ENCODE data around the gene PLCH1.
"Not testable (repeated sequence)": the region's sequence is repeated elsewhere in the genome, so short reads cannot be mapped to it uniquely, and the experiment has no call there.

PLCH1 gene

GRCh38 chr3:155641956-155642355 lies 102.9 kb downstream of the PLCH1 start:
- DNase-seq = no peak

- DNase-seq = no peak
Observed at GRCh38 chr3:155640098-155640497, 104.8 kb downstream of the PLCH1 start.

DNA sequence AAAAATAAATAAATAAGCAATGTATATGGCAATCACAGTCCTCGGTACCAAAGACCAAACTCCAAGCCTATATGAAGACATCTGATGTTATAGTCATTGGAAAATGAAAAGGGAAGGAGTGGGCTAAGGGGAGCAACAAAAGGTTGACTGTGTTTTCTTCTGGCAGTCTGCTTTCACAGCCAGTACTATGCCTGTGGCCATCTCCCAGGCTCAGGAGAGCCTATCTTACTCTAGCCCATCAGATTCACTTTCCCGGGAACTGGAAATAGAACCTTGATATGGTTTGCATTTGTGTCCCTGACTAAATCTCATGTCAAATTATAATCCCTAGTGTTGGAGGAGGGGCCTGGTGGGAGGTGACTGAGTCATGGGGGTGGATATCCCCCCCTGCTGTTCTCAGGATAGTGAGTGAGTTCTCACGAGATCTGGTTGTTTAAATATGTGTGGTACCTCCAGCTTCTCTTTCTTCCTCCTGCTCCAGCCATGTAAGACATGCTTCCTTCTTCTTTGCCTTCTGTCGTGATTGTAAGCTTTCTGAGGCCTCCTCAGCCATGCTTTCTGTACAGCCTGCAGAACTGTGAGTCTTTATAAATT lies 105.3 kb downstream of the PLCH1 start:
- no peak for DNase-seq

GRCh38 chr3:155638461-155638860 lies 106.4 kb downstream of the PLCH1 start:
- not testable (repeated sequence) for DNase-seq

DNA sequence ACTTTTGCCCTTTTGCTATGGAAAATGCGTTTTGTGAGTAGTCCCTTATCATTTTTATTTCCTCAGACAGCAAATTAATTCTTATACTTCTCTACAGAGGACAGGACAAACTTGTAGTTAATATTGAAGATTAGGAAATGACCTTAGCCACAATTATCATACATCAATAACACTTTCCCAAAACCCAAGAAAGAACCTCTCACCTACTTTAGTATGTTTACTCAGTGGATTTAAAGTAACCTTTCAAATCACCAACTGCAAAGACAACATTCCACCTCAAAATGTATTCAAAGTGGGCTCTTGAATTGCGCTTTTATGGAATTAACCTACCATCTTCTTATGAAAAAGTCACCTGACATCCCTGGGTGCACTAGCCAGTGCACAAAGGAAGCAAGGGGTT lies 107.3 kb downstream of the PLCH1 start:
- no peak for DNase-seq

- no peak for DNase-seq
Observed at GRCh38 chr3:155635056-155635455, 109.8 kb downstream of the PLCH1 start.

DNA sequence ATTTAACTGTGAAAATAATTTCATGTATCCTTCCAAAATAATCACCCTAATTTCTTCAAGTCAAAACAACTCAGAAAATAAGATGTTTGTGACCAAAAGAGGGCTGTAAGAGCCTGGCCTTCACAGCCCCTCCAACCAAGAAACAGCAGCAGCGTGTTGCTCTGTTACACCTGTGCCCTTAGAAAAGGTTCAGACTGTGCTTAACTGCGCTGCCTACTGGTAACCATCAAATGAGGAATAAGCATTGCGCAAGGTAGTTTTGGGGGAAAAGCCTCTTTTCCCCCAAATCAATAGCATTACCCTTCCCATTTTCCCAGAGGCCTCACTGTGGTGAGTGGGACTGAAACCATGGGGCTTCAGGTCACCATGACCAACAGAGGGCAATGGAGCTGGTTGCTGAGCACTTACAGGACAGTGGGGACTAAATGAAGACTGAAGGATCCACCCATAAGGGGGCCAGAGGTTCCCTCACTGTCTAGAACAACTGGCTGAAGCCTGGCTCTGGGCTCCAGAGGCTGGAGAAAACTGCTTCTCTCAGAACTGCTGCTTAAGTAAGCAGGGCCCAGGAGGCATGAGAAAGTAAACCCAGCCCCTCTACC lies 110.7 kb downstream of the PLCH1 start:
- DNase-seq = no peak

DNA sequence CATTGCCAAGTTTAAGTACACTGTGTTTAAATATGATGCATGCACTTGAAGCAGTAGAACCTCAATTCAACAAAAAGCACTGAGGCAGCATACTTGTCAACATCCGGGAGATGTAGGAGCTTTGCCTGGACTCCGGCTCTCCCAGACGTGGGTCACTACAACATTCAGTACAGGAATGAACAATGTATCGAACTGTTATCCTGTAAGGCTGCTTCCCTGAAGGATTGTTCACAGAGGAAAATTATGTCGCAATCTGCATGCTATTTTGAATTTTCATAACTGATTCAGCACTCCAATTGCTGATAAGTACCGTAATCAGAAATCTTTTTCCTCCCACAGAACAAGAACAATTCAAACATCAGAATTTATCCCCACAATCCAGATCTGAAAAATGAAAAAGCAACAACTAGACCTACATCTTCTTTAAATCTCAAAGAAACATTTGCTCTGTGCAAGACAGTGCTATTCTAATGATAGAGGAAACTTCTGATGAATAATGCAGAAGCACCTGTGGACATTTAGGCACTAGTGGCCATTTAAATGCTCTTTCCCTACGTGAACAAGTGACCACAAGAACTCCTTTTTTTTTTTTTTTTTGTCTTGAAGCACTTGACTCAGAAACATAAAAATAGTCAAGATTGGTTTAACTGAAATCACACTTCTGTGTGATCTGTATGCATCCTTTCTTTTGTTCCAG lies 113.4 kb downstream of the PLCH1 start:
- no peak for DNase-seq

GRCh38 chr3:155629556-155629955 lies 115.3 kb downstream of the PLCH1 start:
- no peak for DNase-seq

- no peak for DNase-seq
Observed at GRCh38 chr3:155629056-155629455, 115.8 kb downstream of the PLCH1 start.

DNA sequence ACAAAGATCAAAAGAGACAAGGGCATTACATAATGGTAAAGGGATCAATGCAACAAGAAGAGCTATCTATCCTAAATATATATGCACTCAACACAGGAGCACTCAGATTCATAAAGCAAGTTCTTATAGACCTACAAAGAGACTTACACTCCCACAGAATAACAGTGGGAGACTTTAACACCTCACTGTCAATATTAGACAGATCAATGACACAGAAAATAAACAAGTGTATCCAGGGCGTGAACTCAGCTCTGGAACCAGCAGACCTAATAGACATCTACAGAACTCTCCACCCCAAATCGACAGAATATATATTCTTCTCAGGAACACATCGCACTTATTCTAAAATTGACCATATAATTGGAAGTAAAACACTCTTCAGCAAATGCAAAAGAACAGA lies 122.2 kb downstream of the PLCH1 start:
- DNase-seq = not testable (repeated sequence)

- not testable (repeated sequence) for DNase-seq
Observed at GRCh38 chr3:155620552-155620951, 124.3 kb downstream of the PLCH1 start.

DNA sequence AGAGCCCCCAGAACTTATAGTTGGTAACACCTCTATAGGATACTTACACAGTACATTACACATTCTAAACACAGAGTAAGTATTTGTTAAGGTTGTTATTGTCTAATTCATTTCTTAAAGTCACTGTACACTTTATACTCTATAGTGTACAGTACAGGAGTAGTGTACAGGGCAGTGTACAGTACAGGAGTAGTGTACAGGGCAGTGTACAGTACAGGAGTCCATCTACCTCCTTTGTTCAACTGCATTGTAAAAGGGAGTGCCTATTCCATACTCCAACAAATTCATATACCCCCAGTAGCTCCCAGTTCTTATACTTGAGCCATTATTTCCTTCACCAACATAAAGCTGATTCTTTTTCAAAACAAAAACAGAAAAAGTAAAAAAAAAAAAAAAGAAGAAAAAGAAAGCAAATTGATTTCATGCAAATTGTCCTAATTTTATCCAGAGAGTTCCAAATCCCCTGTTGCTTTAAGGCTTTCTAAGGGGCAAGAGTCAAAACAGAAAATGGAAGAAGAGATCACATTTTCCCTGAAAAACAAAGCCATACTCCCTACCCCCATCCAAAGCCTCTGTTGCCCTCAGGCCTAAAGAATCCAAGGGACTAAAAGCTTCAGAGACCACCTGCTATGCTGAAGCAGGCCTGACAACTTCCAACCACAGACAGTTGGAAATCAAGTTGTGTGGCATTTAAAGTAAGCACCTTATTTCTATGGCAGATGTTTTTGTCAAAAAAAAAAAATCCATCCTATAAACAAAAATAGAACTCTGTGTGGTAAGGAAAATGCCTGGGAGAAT lies 125.6 kb downstream of the PLCH1 start:
- DNase-seq = no peak

GRCh38 chr3:155618543-155618942 lies 126.3 kb downstream of the PLCH1 start:
- DNase-seq = no peak

DNA sequence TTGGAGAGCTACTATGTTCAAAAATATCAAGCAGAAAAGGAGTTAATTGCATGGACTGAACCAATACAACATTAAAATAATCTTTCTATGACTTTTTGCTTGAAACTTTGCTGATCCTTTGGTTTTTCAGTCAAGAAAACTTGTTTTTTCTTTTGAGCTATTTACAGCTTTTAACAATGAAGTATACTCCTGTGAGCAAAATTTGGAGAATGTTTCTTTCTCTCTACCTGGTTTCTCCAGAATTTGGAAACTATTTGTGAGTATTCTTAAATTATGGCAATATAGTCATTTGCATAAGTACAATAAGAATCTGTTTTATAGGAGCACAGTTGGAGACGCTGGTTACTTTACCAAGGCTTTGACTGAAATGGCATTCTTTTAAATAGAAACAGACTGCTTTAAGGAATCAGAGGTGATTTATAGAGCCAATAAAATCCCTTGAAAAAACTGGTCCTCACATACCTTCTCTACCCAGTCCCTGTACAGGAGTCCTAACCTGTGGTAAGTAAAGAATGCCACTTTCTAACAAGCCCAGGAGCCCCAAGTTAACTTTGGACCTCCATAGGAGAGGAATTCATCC lies 127.4 kb downstream of the PLCH1 start:
- DNase-seq = no peak

- not testable (repeated sequence) for DNase-seq
Observed at GRCh38 chr3:155615141-155615540, 129.7 kb downstream of the PLCH1 start.

DNA sequence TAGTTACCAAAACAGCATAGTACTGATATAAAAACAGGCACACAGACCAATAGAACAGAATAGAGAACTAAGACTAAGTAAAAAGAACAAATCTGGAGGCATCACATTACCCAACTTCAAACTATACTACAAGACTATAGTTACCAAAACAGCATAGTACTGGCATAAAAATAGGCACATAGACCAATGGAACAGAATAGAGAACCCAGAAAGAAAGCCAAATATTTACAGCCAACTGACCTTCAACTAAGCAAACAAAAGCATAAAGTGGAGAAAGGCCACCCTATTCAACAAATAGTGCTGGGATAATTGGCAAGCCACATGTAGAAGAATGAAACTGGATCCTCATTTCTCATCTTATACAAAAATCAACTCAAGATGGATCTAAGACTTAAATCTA lies 130.5 kb downstream of the PLCH1 start:
- not testable (repeated sequence) for DNase-seq

- no peak for DNase-seq
Observed at GRCh38 chr3:155611456-155611855, 133.4 kb downstream of the PLCH1 start.

- DNase-seq = no peak
Observed at GRCh38 chr3:155609586-155609985, 135.3 kb downstream of the PLCH1 start.

DNA sequence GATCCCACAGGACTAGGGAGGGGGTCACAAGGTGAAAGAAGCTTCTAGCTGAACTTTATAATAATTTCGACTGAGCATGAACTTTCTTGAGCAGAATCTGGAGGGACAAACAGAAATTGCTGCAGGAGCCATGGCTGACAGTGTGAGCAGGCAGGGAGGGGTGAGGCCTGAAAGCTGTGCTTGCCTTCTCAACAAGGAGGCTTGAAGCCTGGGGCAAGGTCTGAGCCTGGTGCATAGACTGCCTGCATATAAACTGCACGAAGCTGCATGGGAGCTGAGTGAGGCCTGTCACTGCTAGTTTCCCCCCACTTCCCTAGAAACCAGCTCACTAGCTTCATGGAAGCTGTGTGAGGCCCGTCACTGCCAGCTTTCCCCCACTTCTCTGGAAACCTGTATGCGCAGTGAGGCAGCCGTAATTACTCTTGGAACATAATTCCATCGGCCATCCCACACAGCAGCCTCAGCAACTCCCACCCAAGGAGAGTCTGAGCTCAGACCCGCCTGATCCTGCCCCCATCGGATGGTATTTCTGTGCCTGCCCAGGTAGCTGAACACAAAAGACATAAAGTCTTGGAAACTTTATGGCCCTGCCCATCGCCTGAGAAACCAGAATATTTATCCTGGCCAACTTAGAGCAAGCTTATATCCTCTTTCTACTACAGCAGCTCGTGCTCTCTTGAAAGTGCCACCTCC lies 136.5 kb downstream of the PLCH1 start:
- DNase-seq = no peak

DNA sequence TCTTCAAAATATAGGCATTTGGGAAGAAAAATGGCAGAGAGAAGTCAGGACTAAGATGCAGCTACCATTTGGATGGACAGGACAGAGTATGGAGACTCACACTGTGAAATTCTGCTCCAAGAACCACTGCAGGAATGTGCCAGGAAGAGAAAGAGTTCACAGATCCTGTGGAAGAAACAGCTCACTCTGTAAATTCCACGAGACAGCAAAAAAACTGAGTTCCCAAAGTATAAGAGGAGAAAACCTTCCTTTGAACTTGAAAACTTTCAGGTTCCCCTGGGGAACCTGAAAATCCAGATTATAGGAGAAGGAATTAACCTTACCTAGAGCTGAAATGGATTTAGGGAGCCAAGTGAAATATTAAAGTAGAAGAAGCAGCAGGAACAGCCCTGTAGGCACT lies 137.1 kb downstream of the PLCH1 start:
- no peak for DNase-seq

GRCh38 chr3:155605571-155605970 lies 139.3 kb downstream of the PLCH1 start:
- DNase-seq = no peak

GRCh38 chr3:155604967-155605366 lies 139.9 kb downstream of the PLCH1 start:
- DNase-seq = no peak
